HCT116 (cell line): ENCODE measurements around the gene TNPO2.

Experiments
- CTCF ChIP-seq, 3 experiments: fragments of 200-600 bp in 1 of 3; sonication (generic) in 1 of 3; IDR thresholded peaks in 2 of 3; conservative IDR thresholded peaks in 1 of 3; 2 replicates each; pipeline ENCODE4 v1.5.1; 2012 to 2017; ENCODE audit warnings: low read depth in 2 of 3, low read length in 2 of 3, antibody characterized with exemption in 1 of 3, borderline replicate concordance in 1 of 3, control low read depth in 1 of 3, mild to moderate bottlenecking in 1 of 3, mixed read lengths in 1 of 3, mixed run types in 1 of 3, moderate library complexity in 1 of 3; ENCODE audit not compliant: insufficient read depth in 1 of 3
- EZH2 ChIP-seq: fragments of 200-600 bp; sonication (generic); IDR thresholded peaks from 2 replicates; pipeline ENCODE4 v1.6.1; 2017; ENCODE audit warnings: antibody characterized with exemption, mixed run types
- EZH2phosphoT487 ChIP-seq: fragments of 200-600 bp; IDR thresholded peaks from 2 replicates; pipeline ENCODE4 v1.6.1; 2018; ENCODE audit warnings: antibody characterized with exemption, borderline replicate concordance
- MAX ChIP-seq: IDR thresholded peaks from 2 replicates; pipeline ENCODE4 v1.6.1; 2012
- POLR2A ChIP-seq: IDR thresholded peaks from 2 replicates; pipeline ENCODE4 v1.7.0; 2011; ENCODE audit warnings: borderline replicate concordance; ENCODE audit not compliant: insufficient read depth, insufficient read length; ENCODE audit errors: extremely low read depth
- SIN3A ChIP-seq: IDR thresholded peaks from 2 replicates; pipeline ENCODE4 v1.6.1; 2012; ENCODE audit warnings: low read depth
- SP1 ChIP-seq: IDR thresholded peaks from 2 replicates; pipeline ENCODE4 v1.6.1; 2012; ENCODE audit warnings: low read depth
- SRF ChIP-seq: IDR thresholded peaks from 2 replicates; pipeline ENCODE4 v1.6.1; 2012; ENCODE audit warnings: low read depth
- ZBTB33 ChIP-seq: IDR thresholded peaks from 2 replicates; pipeline ENCODE4 v1.6.1; 2011; ENCODE audit warnings: mild to moderate bottlenecking, low read length, moderate library complexity; ENCODE audit not compliant: insufficient replicate concordance; ENCODE audit errors: extremely low read depth

GRCh38 chr19:12649941-12650340 lies 73.8 kb downstream of the TNPO2 start:
- TF ChIP-seq MAX: no peak
- TF ChIP-seq CTCF (IDR thresholded peaks at IDR 0.05 in 2 of 3, conservative IDR thresholded peaks at IDR 0.05 in 1 of 3; ENCODE audit: borderline replicate concordance in 1 of 3, insufficient read depth in 1 of 3, low read depth in 2 of 3, low read length in 2 of 3): no peak
- TF ChIP-seq SRF: no peak
- TF ChIP-seq EZH2phosphoT487: no peak
- TF ChIP-seq POLR2A: no peak
- TF ChIP-seq SP1: no peak
- TF ChIP-seq SIN3A: no peak
- no peak for TF ChIP-seq EZH2
- TF ChIP-seq ZBTB33: no peak
